AG04449 (cell line): ENCODE results near the gene FLRT1.

ENCODE experiments used
- CTCF ChIA-PET: fragments of 350-600 bp; formaldehyde crosslinking; extraction: SDS; loops from one replicate; lab custom pipeline; 2021; ENCODE audit warnings: antibody characterized with exemption; lab: Yijun Ruan, JAX
- POLR2A ChIA-PET: fragments of 400-600, 350-600 bp; formaldehyde crosslinking; extraction: SDS; loops from one replicate; lab custom pipeline; 2020; ENCODE audit warnings: antibody characterized with exemption, inconsistent platforms; lab: Yijun Ruan, JAX
- DNase-seq: peaks from one replicate; pipeline ENCODE4 v3.0.0-alpha.2; 2010; ENCODE audit warnings: low read depth, low spot score
- H3K4me3 ChIP-seq: 2 replicates; pipeline ENCODE4 v1.5.1; 2011; ENCODE audit warnings: low read depth, mild to moderate bottlenecking, control low read depth, low read length
- CTCF ChIP-seq: IDR thresholded peaks from one replicate; pipeline ENCODE4 v1.5.1; 2011; ENCODE audit warnings: mild to moderate bottlenecking, moderate library complexity, low read length, control low read depth, inconsistent platforms; ENCODE audit not compliant: insufficient read depth; ENCODE audit errors: missing control alignments

FLRT1 gene

GRCh38 chr11:64060263-64060860, 24.6 kb downstream of the FLRT1 start:
- CTCF ChIA-PET: interaction anchor here (1.5 kb wide), 1 partner anchor 87 kb away, joined by 4 read pairs; no protein-coding TSS in a partner anchor
- peak overlapping the region; percentile 62 for H3K4me3 ChIP-seq
- no peak for TF ChIP-seq CTCF
- no peak for DNase-seq
- POLR2A ChIA-PET: no interaction called here

GRCh38 chr11:64060861-64061444, 25.2 kb downstream of the FLRT1 start:
- ChIA-PET POLR2A (no interaction called here), CTCF (interaction anchor here (0.9 to 1.5 kb wide), 2 partner anchors 86 to 88 kb away, joined by 3 to 4 read pairs; no protein-coding TSS in a partner anchor)
- peak overlapping the region; percentile 62 for H3K4me3 ChIP-seq
- no peak for DNase-seq
- TF ChIP-seq CTCF: no peak

- ChIA-PET CTCF (no interaction called here), POLR2A (no interaction called here)
- no peak overlapping the region for H3K4me3 ChIP-seq
- no peak for DNase-seq
- TF ChIP-seq CTCF: no peak
Measured at GRCh38 chr11:64062185-64063039, 26.7 kb downstream of the FLRT1 start.

- POLR2A ChIA-PET: no interaction called here
- no peak overlapping the region for H3K4me3 ChIP-seq
- CTCF ChIA-PET: no interaction called here
- no peak for DNase-seq
- TF ChIP-seq CTCF: no peak
Measured at GRCh38 chr11:64063777-64064176, 28.0 kb downstream of the FLRT1 start.

- no peak overlapping the region for H3K4me3 ChIP-seq
- ChIA-PET CTCF (no interaction called here), POLR2A (no interaction called here)
- TF ChIP-seq CTCF: no peak
- no peak for DNase-seq
Measured at GRCh38 chr11:64064374-64065140, 28.8 kb downstream of the FLRT1 start.
